Astrocyte (in vitro differentiated cells and primary cell): Measurements from ENCODE around the gene CMSS1. TPM values are rescaled to one million over a fixed set of nuclear protein-coding genes. Genes with fewer than 3 reads are reported as not detected.

Source experiments
- DNase-seq: peaks from one replicate; pipeline ENCODE4 v3.0.0-alpha.2; 2010; ENCODE audit warnings: low read depth
- FAIRE-seq: peaks from 2 replicates; lab custom pipeline; 2011; peaks lifted over from hg19 to GRCh38; lab: Jason Lieb, UNC
- H2AFZ ChIP-seq: 2 replicates; pipeline ENCODE4 v1.6.0; 2012; ENCODE audit warnings: low read depth, low read length, inconsistent platforms
- H3K27ac ChIP-seq: 2 replicates; pipeline ENCODE4 v1.5.1; 2011; ENCODE audit warnings: low read depth, low read length, inconsistent platforms
- H3K27me3 ChIP-seq: 2 replicates; pipeline ENCODE4 v1.6.0; 2011; ENCODE audit warnings: low read length, inconsistent platforms; ENCODE audit not compliant: insufficient read depth
- H3K36me3 ChIP-seq: 2 replicates; pipeline ENCODE4 v1.5.1; 2011; ENCODE audit warnings: low read length, inconsistent platforms; ENCODE audit not compliant: insufficient read depth
- H3K4me1 ChIP-seq: 2 replicates; pipeline ENCODE4 v1.5.1; 2011; ENCODE audit warnings: low read length, inconsistent platforms; ENCODE audit not compliant: insufficient read depth
- H3K4me2 ChIP-seq: 2 replicates; pipeline ENCODE4 v1.6.0; 2012; ENCODE audit warnings: low read length, inconsistent platforms
- H3K4me3 ChIP-seq: 2 replicates; pipeline ENCODE4 v1.5.1; 2011; ENCODE audit warnings: low read depth, mild to moderate bottlenecking, low read length, inconsistent platforms; ENCODE audit not compliant: insufficient read depth
- H3K79me2 ChIP-seq: 2 replicates; pipeline ENCODE4 v1.6.0; 2012; ENCODE audit warnings: mild to moderate bottlenecking, low read length, inconsistent platforms; ENCODE audit not compliant: insufficient read depth
- H3K9ac ChIP-seq: 2 replicates; pipeline ENCODE4 v1.6.0; 2012; ENCODE audit warnings: mild to moderate bottlenecking, low read length, inconsistent platforms
- H3K9me3 ChIP-seq: 2 replicates; pipeline ENCODE4 v1.5.1; 2012; ENCODE audit warnings: low read depth, mild to moderate bottlenecking, low read length, inconsistent platforms; ENCODE audit not compliant: insufficient read depth
- H4K20me1 ChIP-seq: 2 replicates; pipeline ENCODE4 v1.6.0; 2012; ENCODE audit warnings: low read length, inconsistent platforms; ENCODE audit not compliant: insufficient read depth
- H3K27ac Mint-ChIP-seq: one replicate; pipeline ENCODE4 v1.8.0; 2021; ENCODE audit warnings: mild to moderate bottlenecking, mixed read lengths; ENCODE audit not compliant: unreplicated experiment
- H3K27me3 Mint-ChIP-seq: one replicate; pipeline ENCODE4 v1.8.0; 2021; ENCODE audit warnings: low read depth, mixed read lengths; ENCODE audit not compliant: unreplicated experiment
- H3K36me3 Mint-ChIP-seq: one replicate; pipeline ENCODE4 v1.8.0; 2021; ENCODE audit warnings: low read depth, mixed read lengths; ENCODE audit not compliant: unreplicated experiment
- H3K4me1 Mint-ChIP-seq: one replicate; pipeline ENCODE4 v1.8.0; 2021; ENCODE audit warnings: low read depth, mixed read lengths; ENCODE audit not compliant: unreplicated experiment
- H3K4me3 Mint-ChIP-seq: one replicate; pipeline ENCODE4 v1.8.0; 2021; ENCODE audit warnings: mild to moderate bottlenecking, moderate library complexity, mixed read lengths; ENCODE audit not compliant: unreplicated experiment
- H3K9me3 Mint-ChIP-seq: one replicate; pipeline ENCODE4 v1.8.0; 2021; ENCODE audit warnings: mild to moderate bottlenecking, mixed read lengths; ENCODE audit not compliant: unreplicated experiment
- EZH2 ChIP-seq: IDR thresholded peaks from 2 replicates; pipeline ENCODE4 v1.6.1; 2012; ENCODE audit warnings: mild to moderate bottlenecking, low read length, inconsistent platforms; ENCODE audit not compliant: insufficient read depth
- total RNA-seq: library from RNA; stranded (reverse); gene quantifications from 2 replicates; pipeline ENCODE4 v1.2.1, GENCODE V29; 2021
- TF ChIP-seq, protein P1 (sequence below): IDR thresholded peaks from 2 replicates; pipeline ENCODE4 v1.5.1; 2011; ENCODE audit warnings: low read depth, mild to moderate bottlenecking, inconsistent platforms, low read length, moderate library complexity; ENCODE audit not compliant: insufficient read depth

CMSS1 gene
- total RNA-seq, 1 donor from 2014 or later: 12.5 TPM

DNA sequence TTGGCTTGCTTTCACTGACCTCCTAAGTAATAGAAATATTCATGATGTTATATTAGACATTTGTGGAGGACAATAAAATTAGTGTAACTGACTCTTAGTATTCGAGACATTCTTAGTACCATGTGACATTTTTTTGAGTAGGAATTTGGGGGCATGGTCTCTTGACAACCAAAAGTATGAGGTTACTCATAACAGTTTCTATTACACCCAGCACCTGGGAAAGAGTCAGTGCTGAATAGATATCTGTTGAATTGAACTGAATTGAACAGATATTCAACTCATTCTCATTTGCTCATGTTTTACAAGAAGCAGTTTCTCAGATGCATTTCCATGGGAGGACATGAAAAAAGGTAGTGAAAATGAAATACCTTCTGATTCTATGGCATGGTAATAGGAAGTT, 84.4 kb downstream of the CMSS1 start:
- Histone ChIP-seq H3K9ac (peak overlapping the region; percentile 76), H3K9me3 (no peaks in the 10 kb centered on the region), H2AFZ (no peak overlapping the region), H3K27ac (peak overlapping the region; percentile 92), H3K4me3 (no peak overlapping the region), H3K27me3 (no peaks in the 10 kb centered on the region), H3K4me1 (peaks cover 21% of the 10 kb centered on the region), H3K4me2 (peak overlapping the region; percentile 78), H4K20me1 (no peaks in the 10 kb centered on the region), H3K79me2 (no peaks in the 10 kb centered on the region), H3K36me3 (no peaks in the 10 kb centered on the region)
- TF ChIP-seq, protein P1, sequence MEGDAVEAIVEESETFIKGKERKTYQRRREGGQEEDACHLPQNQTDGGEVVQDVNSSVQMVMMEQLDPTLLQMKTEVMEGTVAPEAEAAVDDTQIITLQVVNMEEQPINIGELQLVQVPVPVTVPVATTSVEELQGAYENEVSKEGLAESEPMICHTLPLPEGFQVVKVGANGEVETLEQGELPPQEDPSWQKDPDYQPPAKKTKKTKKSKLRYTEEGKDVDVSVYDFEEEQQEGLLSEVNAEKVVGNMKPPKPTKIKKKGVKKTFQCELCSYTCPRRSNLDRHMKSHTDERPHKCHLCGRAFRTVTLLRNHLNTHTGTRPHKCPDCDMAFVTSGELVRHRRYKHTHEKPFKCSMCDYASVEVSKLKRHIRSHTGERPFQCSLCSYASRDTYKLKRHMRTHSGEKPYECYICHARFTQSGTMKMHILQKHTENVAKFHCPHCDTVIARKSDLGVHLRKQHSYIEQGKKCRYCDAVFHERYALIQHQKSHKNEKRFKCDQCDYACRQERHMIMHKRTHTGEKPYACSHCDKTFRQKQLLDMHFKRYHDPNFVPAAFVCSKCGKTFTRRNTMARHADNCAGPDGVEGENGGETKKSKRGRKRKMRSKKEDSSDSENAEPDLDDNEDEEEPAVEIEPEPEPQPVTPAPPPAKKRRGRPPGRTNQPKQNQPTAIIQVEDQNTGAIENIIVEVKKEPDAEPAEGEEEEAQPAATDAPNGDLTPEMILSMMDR: no peak
- TF ChIP-seq EZH2: no peak
- Mint-ChIP-seq H3K36me3 (no peaks in the 10 kb centered on the region), H3K4me3 (peak overlapping the region; percentile 1), H3K27me3 (no peaks in the 10 kb centered on the region), H3K9me3 (no peaks in the 10 kb centered on the region), H3K4me1 (peaks cover 40% of the 10 kb centered on the region), H3K27ac (peak overlapping the region; percentile 96)
- DNase-seq (peak; percentile 75), FAIRE-seq (peak; percentile 79)

- Histone ChIP-seq H3K9me3 (no peaks in the 10 kb centered on the region), H3K9ac (no peak overlapping the region), H3K4me1 (peaks cover 21% of the 10 kb centered on the region), H3K36me3 (no peaks in the 10 kb centered on the region), H3K27me3 (no peaks in the 10 kb centered on the region), H3K4me3 (no peak overlapping the region), H2AFZ (no peak overlapping the region), H4K20me1 (no peaks in the 10 kb centered on the region), H3K27ac (no peak overlapping the region), H3K79me2 (no peaks in the 10 kb centered on the region), H3K4me2 (no peak overlapping the region)
- Mint-ChIP-seq H3K36me3 (no peaks in the 10 kb centered on the region), H3K27ac (no peak overlapping the region), H3K27me3 (no peaks in the 10 kb centered on the region), H3K4me3 (no peak overlapping the region), H3K4me1 (peaks cover 47% of the 10 kb centered on the region), H3K9me3 (no peaks in the 10 kb centered on the region)
- FAIRE-seq (no peak), DNase-seq (no peak)
- TF ChIP-seq, protein P1: no peak
- TF ChIP-seq EZH2: no peak
Measured at GRCh38 chr3:99903869-99904268, 86.2 kb downstream of the CMSS1 start.

DNA sequence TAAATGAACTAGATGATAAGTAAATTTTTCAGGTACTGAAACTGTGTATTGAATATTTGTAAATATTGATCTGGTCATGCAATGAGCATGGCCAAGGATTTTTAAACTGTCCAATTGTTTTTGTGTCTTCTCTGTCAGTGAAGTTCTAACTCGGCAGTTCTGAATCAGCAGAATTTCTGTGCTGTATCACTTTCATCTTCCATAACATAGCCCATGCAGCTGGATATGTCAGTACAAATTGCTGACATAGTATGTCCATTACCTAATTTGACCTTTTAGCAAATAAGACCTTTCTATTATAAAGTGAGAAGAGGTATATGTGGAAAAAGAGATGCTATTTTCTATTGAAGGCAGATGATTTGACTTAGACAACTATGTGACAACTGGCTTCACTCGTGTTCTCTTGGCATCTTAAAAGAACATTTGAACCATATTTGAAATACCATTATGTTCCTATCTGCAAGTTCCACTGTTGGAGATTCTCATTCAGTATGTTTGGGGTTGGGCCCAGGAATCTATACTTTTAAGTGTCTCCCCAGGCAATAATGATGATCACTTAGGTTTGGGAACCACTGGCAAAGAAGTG, 90.4 kb downstream of the CMSS1 start:
- Histone ChIP-seq H3K4me2 (no peak overlapping the region), H3K9ac (no peak overlapping the region), H3K27me3 (no peaks in the 10 kb centered on the region), H3K4me1 (peaks cover 20% of the 10 kb centered on the region), H3K36me3 (no peaks in the 10 kb centered on the region), H3K9me3 (no peaks in the 10 kb centered on the region), H3K4me3 (no peak overlapping the region), H2AFZ (no peak overlapping the region), H3K79me2 (no peaks in the 10 kb centered on the region), H3K27ac (no peak overlapping the region), H4K20me1 (no peaks in the 10 kb centered on the region)
- DNase-seq (no peak), FAIRE-seq (no peak)
- H3K27ac Mint-ChIP-seq: peak overlapping the region; percentile 1
- H3K9me3 Mint-ChIP-seq: no peaks in the 10 kb centered on the region
- H3K4me1 Mint-ChIP-seq: peaks cover 41% of the 10 kb centered on the region
- no peaks in the 10 kb centered on the region for H3K36me3 Mint-ChIP-seq
- no peaks in the 10 kb centered on the region for H3K27me3 Mint-ChIP-seq
- TF ChIP-seq, protein P1: no peak
- no peak overlapping the region for H3K4me3 Mint-ChIP-seq
